ENCODE results near the gene DMRTB1. TPM values are rescaled to one million over a fixed set of nuclear protein-coding genes. Genes with fewer than 3 reads are reported as not detected.

DMRTB1 gene
- total and polyA plus RNA-seq, 12 donors, result not detected

DNA sequence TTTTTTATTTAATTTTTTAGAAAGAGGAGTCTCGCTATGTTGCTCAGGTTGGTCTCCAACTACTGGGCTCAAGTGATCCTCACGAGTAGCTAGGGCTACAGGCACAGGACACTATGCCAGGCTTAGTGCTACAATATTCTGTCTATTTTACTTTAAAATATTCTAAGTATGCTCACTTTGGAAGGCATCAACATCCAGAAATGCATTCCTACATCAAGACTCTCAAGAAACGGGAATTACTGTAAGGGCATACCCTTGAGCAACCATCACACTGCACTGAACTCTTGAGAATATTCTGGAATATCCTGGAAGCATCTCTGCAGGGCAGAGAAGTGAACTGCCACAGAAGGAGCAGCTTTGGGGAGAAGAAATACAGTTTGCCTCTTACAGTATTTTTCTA, 565 bp upstream of the DMRTB1 start:
- Histone ChIP-seq H3K4me1 (peaks cover 0 to 8% (median 0%) of the 10 kb centered on the region in 9 donors), H3K36me3 (no peaks in the 10 kb centered on the region), H3K9me3 (no peaks in the 10 kb centered on the region), H3K27me3 (peaks cover 0 to 34% (median 14%) of the 10 kb centered on the region in 7 donors), H3K4me3 (no peak overlapping the region), H3K27ac (no peak overlapping the region)
- DNase-seq (no peak), ATAC-seq (no peak)
- no peak for TF ChIP-seq CTCF (IDR thresholded peaks at IDR 0.05)
- intact Hi-C loops (cut with DNase I), result no loop called here
- WGBS, 2 donors, result 78 to 83% methylated on average over 3 of the region's 3 CpGs

- no peak overlapping the region for H3K27ac ChIP-seq
- 94 to 97% methylated on average over 25 of the region's 25 CpGs for WGBS, 2 donors
- intact Hi-C loops (cut with DNase I), result no loop called here
- DNase-seq (no peak), ATAC-seq (no peak)
- TF ChIP-seq CTCF (IDR thresholded peaks at IDR 0.05), result no peak
- H3K4me1 ChIP-seq, result peaks cover 0 to 8% (median 0%) of the 10 kb centered on the region in 9 donors
- peaks cover 0 to 22% (median 9%) of the 10 kb centered on the region in 7 donors for H3K27me3 ChIP-seq
- no peak overlapping the region for H3K4me3 ChIP-seq
- H3K36me3 ChIP-seq, result no peaks in the 10 kb centered on the region
- no peaks in the 10 kb centered on the region for H3K9me3 ChIP-seq
Observed at GRCh38 chr1:53460211-53460634, 1.0 kb downstream of the DMRTB1 start.

DNA sequence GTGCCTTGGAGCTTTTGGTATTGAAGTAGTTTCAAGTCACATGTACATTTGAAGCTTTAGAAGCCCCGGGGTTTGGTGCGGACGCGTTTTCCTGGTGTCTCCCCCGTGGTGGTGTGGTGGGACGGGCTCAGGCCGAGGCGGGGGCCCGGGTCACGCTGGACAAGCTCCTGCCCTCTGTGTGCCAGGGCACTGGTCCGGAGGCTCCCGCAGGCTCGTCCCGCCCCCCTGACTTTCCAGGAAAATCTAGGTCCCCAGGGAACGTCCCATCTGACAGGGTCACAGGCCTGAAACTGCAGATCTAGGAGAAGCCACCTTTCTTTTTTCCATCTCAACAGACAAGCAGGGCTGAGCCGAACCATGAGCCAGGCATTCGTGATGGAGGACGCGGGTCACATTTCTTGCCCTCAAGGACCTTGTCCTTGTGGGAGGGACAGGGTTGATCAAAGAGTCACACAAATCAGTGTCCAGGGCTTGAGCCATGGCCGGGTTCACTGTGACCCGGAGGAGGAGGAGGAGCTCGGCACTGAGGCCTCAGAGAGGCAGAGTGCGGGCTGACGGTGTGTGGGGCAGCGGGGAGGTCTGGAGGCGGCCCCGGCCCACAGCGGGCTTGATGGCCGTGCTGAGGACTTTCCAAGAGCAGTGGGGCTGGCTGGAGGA, 1.6 kb downstream of the DMRTB1 start:
- Histone ChIP-seq H3K4me1 (peaks cover 0 to 8% (median 0%) of the 10 kb centered on the region in 9 donors), H3K27ac (no peak overlapping the region), H3K36me3 (no peaks in the 10 kb centered on the region), H3K4me3 (no peak overlapping the region), H3K27me3 (peaks cover 0 to 22% (median 4%) of the 10 kb centered on the region in 7 donors), H3K9me3 (no peaks in the 10 kb centered on the region)
- DNase-seq (no peak), ATAC-seq (no peak)
- 78 to 82% methylated on average over 29 of the region's 29 CpGs for WGBS, 2 donors
- intact Hi-C loops (cut with DNase I), result no loop called here
- no peak for TF ChIP-seq CTCF (IDR thresholded peaks at IDR 0.05)

GRCh38 chr1:53461323-53462044, 2.3 kb downstream of the DMRTB1 start:
- Histone ChIP-seq H3K9me3 (no peaks in the 10 kb centered on the region), H3K36me3 (no peaks in the 10 kb centered on the region), H3K27me3 (peaks cover 0 to 15% (median 4%) of the 10 kb centered on the region in 7 donors), H3K27ac (no peak overlapping the region), H3K4me1 (peaks cover 0 to 8% (median 0%) of the 10 kb centered on the region in 9 donors), H3K4me3 (no peak overlapping the region)
- TF ChIP-seq CTCF (IDR thresholded peaks at IDR 0.05), result no peak
- WGBS, 2 donors, result 90 to 91% methylated on average over 25 of the region's 25 CpGs
- intact Hi-C loops (cut with DNase I), result no loop called here
- DNase-seq, result no peak
- ATAC-seq, result peak in 1 of 8 donors; percentile 15
